Skeletal muscle cell (primary cell): ENCODE measurements around the gene DTNBP1.

Experiments
- DNase-seq: peaks from one replicate; pipeline ENCODE4 v3.0.0-alpha.2; 2010; ENCODE audit warnings: low read depth
- H3K4me3 ChIP-seq: 2 replicates; pipeline ENCODE4 v1.5.1; 2011; ENCODE audit warnings: low read depth, mild to moderate bottlenecking, control low read depth, low read length, moderate library complexity

Gene DTNBP1

GRCh38 chr6:15498640-15499039 lies 164.2 kb downstream of the DTNBP1 start:
- H3K4me3 ChIP-seq: no peak overlapping the region
- no peak for DNase-seq

GRCh38 chr6:15496345-15497131 lies 166.3 kb downstream of the DTNBP1 start:
- H3K4me3 ChIP-seq: no peak overlapping the region
- DNase-seq: no peak

- no peak overlapping the region for H3K4me3 ChIP-seq
- peak; percentile 62 for DNase-seq
Measured at GRCh38 chr6:15495375-15495901, 167.4 kb downstream of the DTNBP1 start.

DNA sequence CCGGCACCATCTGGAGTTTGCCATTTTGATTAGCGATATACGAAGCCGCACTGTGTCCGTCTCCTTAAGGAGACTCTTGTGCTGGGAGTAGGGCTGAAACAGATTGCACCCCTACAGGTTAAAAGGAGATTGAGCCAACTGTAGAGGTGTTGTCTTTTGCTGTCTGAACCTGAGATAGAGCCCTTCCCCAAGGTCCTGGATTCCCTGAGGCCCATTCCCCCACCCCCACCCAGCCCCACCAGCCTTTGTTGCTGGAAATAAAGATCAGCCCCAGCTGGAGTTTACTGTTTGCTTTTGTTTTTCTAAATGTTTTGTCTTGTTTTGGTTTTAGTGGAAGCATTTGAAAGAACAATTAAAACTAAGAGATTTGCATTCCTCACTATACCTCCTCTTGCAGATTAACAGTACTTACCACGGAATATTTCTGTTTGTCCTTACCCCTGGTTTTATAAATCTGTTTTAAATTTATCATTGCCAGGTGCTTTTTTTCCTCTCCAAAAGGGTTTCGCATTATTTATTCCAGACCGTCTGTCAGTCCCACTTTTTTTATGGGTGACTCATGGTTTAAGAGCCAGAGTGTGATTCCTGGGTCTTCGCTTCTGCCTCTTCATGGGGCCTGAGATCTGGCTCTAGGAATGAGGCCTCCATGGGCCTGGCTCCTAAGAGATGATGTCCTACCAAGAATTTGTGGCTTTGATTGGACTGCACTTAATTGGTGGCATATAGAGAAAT lies 169.2 kb downstream of the DTNBP1 start:
- DNase-seq: no peak

DNA sequence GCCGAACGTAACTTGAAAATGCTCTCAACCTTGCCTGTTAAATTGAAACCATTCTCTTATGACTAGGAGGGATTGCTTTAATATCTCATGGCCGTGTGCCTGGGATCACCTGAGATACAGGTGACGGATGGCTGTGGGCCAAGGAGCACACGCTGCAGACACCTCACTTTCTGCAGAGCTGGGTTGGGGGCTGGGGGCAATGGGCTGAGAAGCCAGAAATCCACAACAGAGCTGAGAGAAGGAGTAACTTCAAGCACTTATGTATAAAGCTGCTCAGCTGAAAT lies 170.9 kb downstream of the DTNBP1 start:
- no peak overlapping the region for H3K4me3 ChIP-seq
- no peak for DNase-seq

More for the DNA sequence above, 169.2 kb downstream of the DTNBP1 start:
- H3K4me3 ChIP-seq: no peak overlapping the region

GRCh38 chr6:15491255-15491985 lies 171.4 kb downstream of the DTNBP1 start:
- no peak overlapping the region for H3K4me3 ChIP-seq
- peak; percentile 47 for DNase-seq

GRCh38 chr6:15490242-15491100 lies 172.4 kb downstream of the DTNBP1 start:
- DNase-seq: no peak
- H3K4me3 ChIP-seq: no peak overlapping the region

DNA sequence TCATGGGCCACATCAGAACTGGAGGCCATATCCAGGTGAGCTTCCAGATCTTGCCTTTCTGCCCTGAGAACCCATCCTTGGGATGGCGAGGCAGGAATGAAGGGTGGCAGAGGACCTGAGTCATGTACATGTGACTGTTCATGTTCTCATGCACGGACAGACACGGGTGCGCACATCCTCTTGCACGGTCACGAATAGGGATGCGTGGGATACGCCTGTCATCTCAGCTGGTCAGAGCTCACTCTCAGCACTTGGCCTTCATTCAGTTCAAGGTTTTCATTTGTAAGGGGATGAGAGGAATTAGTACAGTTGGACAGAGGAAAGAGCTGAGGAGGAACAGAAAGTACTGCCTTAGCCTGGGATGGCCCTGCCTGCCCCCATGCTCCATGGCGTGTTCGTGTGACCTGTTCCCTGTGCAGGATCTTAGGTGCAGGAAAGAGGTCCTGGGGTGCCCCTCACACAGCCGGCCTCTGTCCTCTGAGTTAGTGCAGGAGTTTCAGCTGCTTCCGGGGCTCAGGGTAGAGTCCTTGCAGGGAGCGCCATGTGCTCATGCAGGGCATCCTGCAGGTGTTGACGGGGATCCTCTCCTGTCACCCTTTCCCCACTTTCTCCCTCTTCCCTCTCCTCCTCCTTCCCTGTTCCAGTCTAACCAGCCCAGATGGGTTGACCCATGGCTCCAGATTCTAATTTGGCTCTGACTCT lies 173.4 kb downstream of the DTNBP1 start:
- DNase-seq: no peak
- H3K4me3 ChIP-seq: no peak overlapping the region

DNA sequence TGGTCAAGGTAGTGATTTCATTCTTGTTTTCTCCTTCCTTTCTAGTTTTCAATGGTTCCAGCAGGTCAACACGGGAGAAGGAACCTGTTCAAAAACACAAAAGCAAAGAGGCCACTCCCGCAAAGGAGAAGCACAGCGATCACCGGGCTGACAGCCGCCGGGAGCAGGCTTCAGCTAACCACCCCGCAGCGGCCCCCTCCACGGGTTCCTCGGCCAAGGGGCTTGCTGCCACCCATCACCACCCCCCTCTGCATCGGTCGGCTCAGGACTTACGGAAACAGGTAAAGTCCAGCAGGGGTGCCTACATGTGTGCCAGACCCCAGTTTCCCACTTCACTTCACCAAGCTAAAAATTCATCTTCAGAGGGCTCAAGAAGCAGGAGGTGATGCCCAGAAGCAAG lies 175.6 kb downstream of the DTNBP1 start:
- DNase-seq: no peak
- no peak overlapping the region for H3K4me3 ChIP-seq

DNA sequence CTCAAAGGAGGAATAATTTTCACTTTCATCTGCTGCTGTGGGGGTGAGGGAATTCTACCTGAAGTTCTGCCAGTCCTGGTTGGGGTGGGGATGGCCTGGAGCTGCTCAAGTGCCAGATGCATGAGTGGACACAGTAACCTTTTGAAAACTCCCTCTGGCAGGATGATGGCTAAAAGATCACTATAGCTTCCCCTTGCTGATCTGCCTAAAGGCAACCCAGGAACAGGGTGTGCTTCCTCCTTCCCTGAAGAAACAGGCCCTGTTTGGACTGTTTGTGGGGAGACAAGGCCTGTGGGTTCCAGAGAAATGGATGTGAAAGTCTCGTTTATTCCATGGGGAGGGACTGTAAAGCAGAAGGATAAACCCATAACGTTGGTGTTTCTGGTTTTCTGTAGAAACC lies 176.9 kb downstream of the DTNBP1 start:
- H3K4me3 ChIP-seq: no peak overlapping the region
- no peak for DNase-seq

DNA sequence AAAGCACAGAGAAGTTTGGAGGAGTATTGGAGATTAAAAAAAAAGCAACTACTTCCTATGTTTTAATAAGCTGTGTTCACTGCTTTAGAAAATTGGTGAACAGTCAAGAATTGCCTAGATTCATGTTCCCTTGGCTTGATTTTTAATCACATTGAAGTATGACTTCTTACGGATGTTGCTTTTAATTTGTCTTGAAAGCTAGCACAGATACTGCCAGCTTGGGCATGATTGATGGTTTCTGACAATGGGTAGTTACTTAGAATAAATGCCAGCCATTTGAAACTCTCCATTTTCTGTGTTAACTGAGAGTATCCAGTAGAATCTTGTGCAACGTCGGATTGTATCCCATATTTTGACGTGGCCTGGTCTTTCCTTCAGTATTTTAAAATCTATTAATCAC lies 178.0 kb downstream of the DTNBP1 start:
- no peak overlapping the region for H3K4me3 ChIP-seq
- no peak for DNase-seq

DNA sequence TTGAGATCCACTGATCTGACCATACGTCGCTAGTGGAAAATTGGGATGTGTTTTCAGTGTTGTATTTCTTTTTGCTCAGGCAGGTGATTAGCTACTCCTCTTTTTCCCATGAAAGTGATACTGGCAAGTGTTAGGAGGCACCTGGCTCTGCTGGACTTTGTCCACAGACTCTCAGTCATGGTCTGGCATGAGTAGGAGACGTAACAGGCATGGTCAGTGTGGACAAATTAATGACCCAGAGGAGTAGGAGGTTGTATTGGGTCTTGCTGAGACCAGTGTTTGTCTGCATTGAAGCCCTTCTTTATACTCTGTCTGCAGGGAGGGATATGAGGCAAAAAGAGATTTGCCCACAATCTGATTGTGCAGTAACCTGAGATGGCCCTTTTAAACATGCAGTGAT lies 178.7 kb downstream of the DTNBP1 start:
- no peak for DNase-seq
- H3K4me3 ChIP-seq: no peak overlapping the region

GRCh38 chr6:15483060-15483459 lies 179.8 kb downstream of the DTNBP1 start:
- H3K4me3 ChIP-seq: no peak overlapping the region
- no peak for DNase-seq

DNA sequence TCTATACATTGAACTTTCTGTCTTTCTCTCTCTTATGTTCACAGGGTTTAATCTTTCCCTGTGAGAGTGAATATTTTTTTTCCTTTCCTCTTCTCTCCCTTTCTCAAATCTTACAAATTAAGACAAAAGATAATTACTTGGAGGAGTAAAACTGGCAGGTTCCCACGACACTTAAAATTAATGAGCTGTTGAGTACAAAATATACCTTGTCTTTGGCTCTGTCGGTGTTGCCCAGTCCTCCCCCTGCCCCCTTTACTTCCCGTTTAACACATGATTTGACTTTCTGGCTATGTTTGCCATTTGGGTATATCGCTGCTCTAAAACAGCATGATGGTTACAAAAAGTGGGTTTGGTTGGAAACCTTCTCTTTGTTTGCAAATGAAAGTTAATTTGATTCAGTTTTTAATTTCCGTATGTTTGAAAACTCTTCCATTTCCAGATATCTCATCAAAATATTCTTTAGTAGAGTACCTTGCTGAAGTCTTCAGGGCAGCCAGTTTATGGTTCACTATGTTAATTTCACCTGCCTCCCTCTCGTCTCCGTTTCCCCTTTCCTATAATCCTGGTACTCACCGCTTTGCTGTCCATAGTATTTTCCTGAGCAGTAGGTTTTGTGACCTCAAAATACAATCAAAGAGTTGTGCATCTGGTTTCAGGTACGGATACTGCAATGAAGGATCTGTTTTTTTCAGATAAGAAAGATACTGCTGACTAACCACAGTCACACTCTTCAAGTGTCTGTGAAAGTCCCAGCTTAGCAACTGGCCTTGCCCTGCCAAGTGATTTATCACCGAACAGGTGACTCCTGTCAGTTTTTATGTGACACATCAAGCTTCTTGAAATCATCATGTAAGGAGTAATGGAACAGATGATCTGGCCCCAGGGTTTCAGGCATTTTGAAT lies 181.2 kb downstream of the DTNBP1 start:
- no peak for DNase-seq
- H3K4me3 ChIP-seq: no peak overlapping the region

GRCh38 chr6:15480525-15480924 lies 182.3 kb downstream of the DTNBP1 start:
- no peak overlapping the region for H3K4me3 ChIP-seq
- no peak for DNase-seq

DNA sequence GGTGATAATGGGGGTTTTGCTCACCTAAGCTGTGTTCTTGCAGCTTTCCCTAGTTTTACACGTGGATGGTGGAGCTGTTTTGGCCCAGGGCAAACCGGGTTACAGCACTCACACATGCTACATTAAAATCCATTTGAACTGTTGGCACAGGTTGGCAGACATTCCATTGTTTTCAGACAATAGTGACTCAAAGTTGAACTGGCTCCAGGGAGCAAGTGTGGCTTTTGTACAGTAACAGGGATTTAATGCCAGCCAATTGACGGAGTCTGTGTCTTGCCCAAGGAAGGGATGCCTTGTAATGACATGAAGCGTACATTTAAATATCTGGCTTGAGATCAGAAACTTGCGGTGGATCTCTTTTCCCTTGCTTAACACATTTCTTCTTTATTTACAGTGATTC lies 183.1 kb downstream of the DTNBP1 start:
- no peak for DNase-seq

GRCh38 chr6:15477746-15478145 lies 185.1 kb downstream of the DTNBP1 start:
- no peak overlapping the region for H3K4me3 ChIP-seq
- DNase-seq: no peak

More for the DNA sequence above, 183.1 kb downstream of the DTNBP1 start:
- H3K4me3 ChIP-seq: no peak overlapping the region
